A673 (cell line): ENCODE results near the gene SHISA9. TPM values are rescaled to one million over a fixed set of nuclear protein-coding genes. Genes with fewer than 3 reads are reported as not detected.

Experiments used
- BruUV-seq: library from RNA; stranded (reverse); fragments of 400-500 nt; replicated peaks from 2 replicates; lab custom pipeline; 2021; lab: Mats Ljungman, UMichigan
- CTCF ChIA-PET: fragments of 300-600 bp; sonication (Branson Sonifier 250); formaldehyde crosslinking; loops from one replicate; lab custom pipeline; 2022; ENCODE audit warnings: antibody characterized with exemption; lab: Charles Lee
- POLR2A ChIA-PET: fragments of 300-600 bp; sonication (Branson Sonifier 250); formaldehyde crosslinking; loops from one replicate; lab custom pipeline; 2022; ENCODE audit warnings: antibody characterized with exemption; ENCODE audit not compliant: low non-redundant PET; lab: Charles Lee
- DNase-seq: peaks from one replicate; pipeline ENCODE4 v3.0.0-alpha.2; 2015; ENCODE audit warnings: low spot score
- H3K27ac ChIP-seq: fragments of 200-600 bp; sonication (generic); 2 replicates; pipeline ENCODE4 v1.5.1; 2016; ENCODE audit warnings: mixed run types, low read depth, mild to moderate bottlenecking, mixed read lengths, antibody characterized with exemption, low read length; ENCODE audit not compliant: poor library complexity, severe bottlenecking
- H3K27me3 ChIP-seq: fragments of 200-600 bp; sonication (generic); replicated peaks from 2 replicates; pipeline ENCODE4 v1.6.1; 2017; ENCODE audit warnings: mixed run types, low read depth, mild to moderate bottlenecking, mixed read lengths, antibody characterized with exemption, low read length; ENCODE audit not compliant: insufficient read depth, poor library complexity
- H3K36me3 ChIP-seq: fragments of 200-600 bp; sonication (generic); 2 replicates; pipeline ENCODE4 v1.6.1; 2016; ENCODE audit warnings: mixed run types, mild to moderate bottlenecking, mixed read lengths, antibody characterized with exemption, low read length; ENCODE audit not compliant: insufficient read depth, poor library complexity, severe bottlenecking
- H3K4me1 ChIP-seq: fragments of 200-600 bp; sonication (generic); 2 replicates; pipeline ENCODE4 v1.6.1; 2017; ENCODE audit warnings: mixed run types, mild to moderate bottlenecking, mixed read lengths, antibody characterized with exemption, low read length; ENCODE audit not compliant: insufficient read depth, poor library complexity, severe bottlenecking
- H3K4me3 ChIP-seq: fragments of 200-600 bp; sonication (generic); 2 replicates; pipeline ENCODE4 v1.5.1; 2016; ENCODE audit warnings: low read depth, mixed run types, mild to moderate bottlenecking, mixed read lengths, low read length; ENCODE audit not compliant: poor library complexity, severe bottlenecking
- H3K9me3 ChIP-seq: fragments of 200-600 bp; sonication (generic); 2 replicates; pipeline ENCODE4 v1.6.1; 2016; ENCODE audit warnings: mixed run types, low read depth, mild to moderate bottlenecking, mixed read lengths, antibody characterized with exemption, low read length; ENCODE audit not compliant: poor library complexity, severe bottlenecking
- CTCF ChIP-seq: fragments of 300-800, 200-600 bp; sonication (generic); conservative IDR thresholded peaks from 2 replicates; pipeline ENCODE4 v1.5.1; 2017; ENCODE audit warnings: low read depth, mild to moderate bottlenecking, antibody characterized with exemption, low read length, moderate library complexity, mixed read lengths
- EZH2 ChIP-seq: fragments of 200-600 bp; sonication (generic); IDR thresholded peaks from 2 replicates; pipeline ENCODE4 v1.6.1; 2017; ENCODE audit warnings: borderline replicate concordance, low read depth, mild to moderate bottlenecking, mixed read lengths, antibody characterized with exemption, low read length; ENCODE audit not compliant: poor library complexity, severe bottlenecking
- intact Hi-C: fragments of 100-400 bp; cut with micrococcal nuclease; formaldehyde crosslinking; loops from one replicate; pipeline ENCODE4 v1.10.0; 2022; ENCODE audit not compliant: unreplicated experiment
- total RNA-seq: library from RNA; stranded (reverse); gene quantifications from 2 replicates; pipeline ENCODE4 v1.2.3, GENCODE V29; 2021

Gene SHISA9
- total RNA-seq, 1 experiment from 2014 or later = not detected

DNA sequence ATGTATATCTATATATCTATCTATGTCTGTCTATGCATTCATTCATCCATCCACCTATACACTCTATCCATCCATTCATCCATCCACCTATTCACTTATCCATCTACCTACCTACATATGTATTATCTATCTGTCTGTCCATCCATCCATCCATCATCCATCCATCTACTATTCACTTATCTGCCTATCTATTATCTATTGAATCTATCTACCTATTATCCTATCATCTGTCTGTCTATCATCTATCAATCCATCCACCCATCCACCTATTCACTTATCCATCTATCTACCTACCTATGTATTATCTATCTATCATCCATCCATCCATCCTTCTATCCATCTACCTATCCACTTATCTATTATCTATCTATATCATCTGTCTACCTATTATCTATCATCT is 302.3 kb downstream of the SHISA9 start:
- ChIA-PET POLR2A (no interaction called here), CTCF (no interaction called here)
- no TSS peak for BruUV-seq
- TF ChIP-seq EZH2 (no peak), CTCF (no peak)
- Histone ChIP-seq H3K9me3 (peaks cover 4% of the 10 kb centered on the region), H3K4me3 (no peak overlapping the region), H3K27ac (no peak overlapping the region), H3K27me3 (no peaks in the 10 kb centered on the region), H3K4me1 (no peaks in the 10 kb centered on the region), H3K36me3 (no peaks in the 10 kb centered on the region)
- intact Hi-C loops = no loop called here
- no peak for DNase-seq

DNA sequence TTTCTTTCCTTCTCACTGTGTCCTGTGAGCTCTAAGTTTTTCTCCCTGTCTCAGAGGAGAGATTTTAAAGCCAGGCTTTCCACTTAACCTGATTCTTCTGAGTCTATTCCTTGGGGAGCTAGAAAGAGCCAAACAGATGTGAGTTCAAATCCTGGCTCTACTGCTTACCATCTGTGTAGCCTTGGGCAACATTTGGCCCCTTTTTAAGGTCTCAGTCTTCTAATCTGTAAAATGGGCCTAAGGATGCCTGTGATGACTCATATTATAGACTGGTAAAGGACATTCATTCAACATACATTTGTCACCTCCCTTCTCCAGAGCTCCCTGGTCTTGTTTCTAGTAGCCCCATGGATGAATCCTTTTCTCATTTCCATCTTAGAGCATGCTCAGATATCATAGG is 304.0 kb downstream of the SHISA9 start:
- no peaks in the 10 kb centered on the region for H3K27me3 ChIP-seq
- peaks cover 9% of the 10 kb centered on the region for H3K9me3 ChIP-seq
- BruUV-seq = no TSS peak
- intact Hi-C loops = no loop called here
- no peak for DNase-seq
- no peaks in the 10 kb centered on the region for H3K36me3 ChIP-seq
- CTCF ChIA-PET = no interaction called here
- no peak overlapping the region for H3K4me3 ChIP-seq
- TF ChIP-seq EZH2 (no peak), CTCF (no peak)
- POLR2A ChIA-PET = no interaction called here
- H3K27ac ChIP-seq = no peak overlapping the region
- no peaks in the 10 kb centered on the region for H3K4me1 ChIP-seq

GRCh38 chr16:13206606-13207005 is 305.2 kb downstream of the SHISA9 start:
- TF ChIP-seq EZH2 = no peak
- TF ChIP-seq CTCF = no peak
- POLR2A ChIA-PET = no interaction called here
- CTCF ChIA-PET = no interaction called here
- H3K9me3 ChIP-seq = peaks cover 13% of the 10 kb centered on the region
- H3K4me3 ChIP-seq = no peak overlapping the region
- no peaks in the 10 kb centered on the region for H3K27me3 ChIP-seq
- no peak for DNase-seq
- no peaks in the 10 kb centered on the region for H3K4me1 ChIP-seq
- no peaks in the 10 kb centered on the region for H3K36me3 ChIP-seq
- no TSS peak for BruUV-seq
- no peak overlapping the region for H3K27ac ChIP-seq
- intact Hi-C loops = no loop called here
